ENCODE results near the gene VPS16. TPM values are rescaled to one million over a fixed set of nuclear protein-coding genes. Genes with fewer than 3 reads are reported as not detected.

Gene VPS16
- polyA plus RNA-seq, 1 donor (not counting 4 experiments of a cell fraction or from before 2014, with no cell fraction given) = 22.7 TPM

DNA sequence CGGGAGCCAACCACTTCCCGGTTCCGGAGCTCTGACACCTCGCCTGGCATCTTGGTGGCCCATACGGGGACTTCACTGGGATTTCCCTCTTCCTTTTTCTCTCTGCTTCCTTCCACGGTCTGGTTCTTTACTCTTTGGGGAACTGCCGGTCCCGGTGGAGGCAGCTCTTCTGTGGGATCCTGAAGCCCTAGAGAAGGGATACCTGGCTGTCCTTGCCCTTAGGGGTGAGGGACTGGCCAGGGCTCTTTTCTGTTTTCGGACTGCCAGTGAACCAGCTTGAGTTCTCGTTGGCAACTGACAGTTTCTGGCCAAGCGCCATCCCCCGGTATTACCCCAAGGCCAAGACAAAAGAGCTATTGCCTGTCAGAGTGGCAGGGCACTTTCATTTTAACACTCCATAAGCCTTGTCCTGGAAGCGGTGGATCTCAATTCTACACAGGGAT is 39.2 kb upstream of the VPS16 start:
- H3K9me3 ChIP-seq (ENCODE audit: control insufficient read depth, low read depth, low read length) = peaks cover 2% of the 10 kb centered on the region
- no peak overlapping the region for H3K27ac ChIP-seq (ENCODE audit: control insufficient read depth, insufficient read depth, low read length)
- no peaks in the 10 kb centered on the region for H3K9me1 ChIP-seq (ENCODE audit: control insufficient read depth, extremely low read depth, insufficient read depth, low read length)
- no peaks in the 10 kb centered on the region for H3K79me2 ChIP-seq (ENCODE audit: control insufficient read depth, insufficient read depth, low read length)
- TF ChIP-seq, protein P1, sequence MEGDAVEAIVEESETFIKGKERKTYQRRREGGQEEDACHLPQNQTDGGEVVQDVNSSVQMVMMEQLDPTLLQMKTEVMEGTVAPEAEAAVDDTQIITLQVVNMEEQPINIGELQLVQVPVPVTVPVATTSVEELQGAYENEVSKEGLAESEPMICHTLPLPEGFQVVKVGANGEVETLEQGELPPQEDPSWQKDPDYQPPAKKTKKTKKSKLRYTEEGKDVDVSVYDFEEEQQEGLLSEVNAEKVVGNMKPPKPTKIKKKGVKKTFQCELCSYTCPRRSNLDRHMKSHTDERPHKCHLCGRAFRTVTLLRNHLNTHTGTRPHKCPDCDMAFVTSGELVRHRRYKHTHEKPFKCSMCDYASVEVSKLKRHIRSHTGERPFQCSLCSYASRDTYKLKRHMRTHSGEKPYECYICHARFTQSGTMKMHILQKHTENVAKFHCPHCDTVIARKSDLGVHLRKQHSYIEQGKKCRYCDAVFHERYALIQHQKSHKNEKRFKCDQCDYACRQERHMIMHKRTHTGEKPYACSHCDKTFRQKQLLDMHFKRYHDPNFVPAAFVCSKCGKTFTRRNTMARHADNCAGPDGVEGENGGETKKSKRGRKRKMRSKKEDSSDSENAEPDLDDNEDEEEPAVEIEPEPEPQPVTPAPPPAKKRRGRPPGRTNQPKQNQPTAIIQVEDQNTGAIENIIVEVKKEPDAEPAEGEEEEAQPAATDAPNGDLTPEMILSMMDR (optimal IDR thresholded peaks at IDR 0.05 in 1 of 3, IDR thresholded peaks at IDR 0.05 in 1 of 3, conservative IDR thresholded peaks at IDR 0.05 in 1 of 3; ENCODE audit: extremely low read depth in 1 of 3, insufficient read depth in 2 of 3, low read length in 3 of 3) = no peak
- TF ChIP-seq EZH2 (IDR thresholded peaks at IDR 0.05; ENCODE audit: low read length) = peak; percentile 86
- dilution Hi-C loops (cut with MboI; ENCODE audit: extremely low pct_ligation_motif_present, low sequenced_read_pairs) = no loop called here
- no peaks in the 10 kb centered on the region for H3K36me3 ChIP-seq (ENCODE audit: control insufficient read depth in 2 of 2, extremely low read depth in 1 of 2, insufficient read depth in 2 of 2, low read length in 2 of 2)
- no peaks in the 10 kb centered on the region for H4K20me1 ChIP-seq (ENCODE audit: control insufficient read depth, extremely low read depth, insufficient read depth, low read length)
- H2AFZ ChIP-seq (ENCODE audit: control insufficient read depth, low read length) = no peak overlapping the region
- no peak overlapping the region for H3K4me3 ChIP-seq (ENCODE audit: control insufficient read depth in 2 of 3, extremely low read depth in 1 of 3, insufficient read depth in 2 of 3, low read depth in 1 of 3, low read length in 3 of 3)
- FAIRE-seq = no peak
- no peak for DNase-seq (ENCODE audit: low read depth, low spot score)
- H3K4me1 ChIP-seq (ENCODE audit: control insufficient read depth, extremely low read depth, insufficient read depth, low read length) = peaks cover 2% of the 10 kb centered on the region
- H3K27me3 ChIP-seq (ENCODE audit: control insufficient read depth, extremely low read depth, insufficient read depth, low read length) = peaks cover 90% of the 10 kb centered on the region
- no peak overlapping the region for H3K9ac ChIP-seq (ENCODE audit: control insufficient read depth, extremely low read depth, insufficient read depth, low read length)
- no peak overlapping the region for H3K4me2 ChIP-seq (ENCODE audit: control insufficient read depth, extremely low read depth, insufficient read depth, low read depth, low read length)

DNA sequence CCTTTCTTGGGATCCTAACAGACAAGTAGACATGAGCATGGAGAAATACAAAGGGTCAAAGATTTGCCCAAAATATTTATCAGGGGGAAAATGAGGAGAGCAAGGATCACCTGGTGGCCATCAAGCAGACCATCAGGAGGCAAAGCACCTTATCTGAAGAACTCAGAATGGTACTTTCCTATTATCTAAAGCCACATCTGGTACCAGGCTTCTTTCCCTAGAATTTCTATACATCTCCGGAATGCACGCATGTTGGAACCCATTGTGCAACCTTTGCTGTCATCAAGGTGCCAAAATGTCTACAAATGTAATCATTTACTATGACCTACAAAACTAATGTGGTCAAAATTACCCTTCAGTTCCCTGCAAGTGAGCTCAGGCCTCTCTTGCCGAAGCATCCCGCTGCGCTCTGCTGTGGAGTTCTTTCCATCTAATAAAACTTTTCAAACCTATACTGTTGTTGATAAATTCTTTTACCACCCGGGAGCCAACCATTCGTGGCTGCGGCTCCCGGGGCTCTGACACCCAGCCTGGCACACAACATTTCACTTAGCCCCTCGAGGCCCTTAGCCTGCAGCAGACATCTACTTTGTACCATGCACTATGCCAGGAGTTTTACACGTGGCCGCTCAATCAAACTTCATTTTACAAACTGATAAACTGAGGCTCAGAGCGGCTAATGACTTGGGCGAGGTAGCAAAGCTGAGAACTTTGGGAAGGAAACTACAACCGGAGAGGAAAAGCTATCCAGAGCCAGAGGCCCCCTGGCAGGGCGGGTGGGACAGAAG is 36.3 kb upstream of the VPS16 start:
- Histone ChIP-seq H3K27ac (ENCODE audit: control insufficient read depth, insufficient read depth, low read length) (no peak overlapping the region), H3K9me3 (ENCODE audit: control insufficient read depth, low read depth, low read length) (peaks cover 2% of the 10 kb centered on the region), H3K9me1 (ENCODE audit: control insufficient read depth, extremely low read depth, insufficient read depth, low read length) (no peaks in the 10 kb centered on the region), H3K79me2 (ENCODE audit: control insufficient read depth, insufficient read depth, low read length) (no peaks in the 10 kb centered on the region), H3K9ac (ENCODE audit: control insufficient read depth, extremely low read depth, insufficient read depth, low read length) (no peak overlapping the region), H3K4me3 (ENCODE audit: control insufficient read depth in 2 of 3, extremely low read depth in 1 of 3, insufficient read depth in 2 of 3, low read depth in 1 of 3, low read length in 3 of 3) (no peak overlapping the region), H3K27me3 (ENCODE audit: control insufficient read depth, extremely low read depth, insufficient read depth, low read length) (peaks cover 85% of the 10 kb centered on the region), H4K20me1 (ENCODE audit: control insufficient read depth, extremely low read depth, insufficient read depth, low read length) (no peaks in the 10 kb centered on the region), H3K4me2 (ENCODE audit: control insufficient read depth, extremely low read depth, insufficient read depth, low read depth, low read length) (no peak overlapping the region), H2AFZ (ENCODE audit: control insufficient read depth, low read length) (no peak overlapping the region), H3K4me1 (ENCODE audit: control insufficient read depth, extremely low read depth, insufficient read depth, low read length) (no peaks in the 10 kb centered on the region), H3K36me3 (ENCODE audit: control insufficient read depth in 2 of 2, extremely low read depth in 1 of 2, insufficient read depth in 2 of 2, low read length in 2 of 2) (no peaks in the 10 kb centered on the region)
- TF ChIP-seq, protein P1 (optimal IDR thresholded peaks at IDR 0.05 in 1 of 3, IDR thresholded peaks at IDR 0.05 in 1 of 3, conservative IDR thresholded peaks at IDR 0.05 in 1 of 3; ENCODE audit: extremely low read depth in 1 of 3, insufficient read depth in 2 of 3, low read length in 3 of 3) = no peak
- no peak for TF ChIP-seq EZH2 (IDR thresholded peaks at IDR 0.05; ENCODE audit: low read length)
- DNase-seq (ENCODE audit: low read depth, low spot score) (no peak), FAIRE-seq (no peak)
- dilution Hi-C loops (cut with MboI; ENCODE audit: extremely low pct_ligation_motif_present, low sequenced_read_pairs) = no loop called here

Measured in keratinocyte (primary cell).